HEK293 (cell line): ENCODE measurements around the gene GPR107.

Experiments
- CTCF ChIA-PET: fragments of 350-600 bp; formaldehyde crosslinking; extraction: SDS; loops from one replicate; lab custom pipeline; 2021; ENCODE audit warnings: antibody characterized with exemption; lab: Yijun Ruan, JAX
- POLR2A ChIA-PET: fragments of 300-600 bp; formaldehyde crosslinking; extraction: SDS; loops from one replicate; lab custom pipeline; 2020; ENCODE audit warnings: antibody characterized with exemption, inconsistent platforms; lab: Yijun Ruan, JAX
- H3K27ac ChIP-seq: fragments of 200-500 bp; sonication (Bioruptor generic); 2 replicates; pipeline ENCODE4 v1.5.1; 2014; ENCODE audit warnings: low read depth, low read length, control low read depth, inconsistent platforms; ENCODE audit errors: extremely low read depth
- H3K36me3 ChIP-seq, 2 experiments: fragments of 200-500 bp in 1 of 2; sonication (Bioruptor generic) in 1 of 2; 1 replicate in 1 of 2; 2 replicates in 1 of 2; pipeline ENCODE4 v1.5.1; 2014 to 2017; ENCODE audit warnings: inconsistent platforms in 2 of 2, low read length in 2 of 2; ENCODE audit not compliant: control insufficient read depth in 2 of 2, insufficient read depth in 1 of 2
- H3K4me1 ChIP-seq: fragments of 200-500 bp; sonication (Bioruptor generic); 2 replicates; pipeline ENCODE4 v1.5.1; 2014; ENCODE audit warnings: mild to moderate bottlenecking, low read length, inconsistent platforms; ENCODE audit not compliant: control insufficient read depth, insufficient read depth
- H3K4me3 ChIP-seq: 2 replicates; pipeline ENCODE4 v1.5.1; 2011; ENCODE audit warnings: low read depth, mild to moderate bottlenecking, control low read depth, low read length, moderate library complexity
- H3K9me3 ChIP-seq: fragments of 200-500 bp; sonication (Bioruptor generic); 2 replicates; pipeline ENCODE4 v1.5.1; 2014; ENCODE audit warnings: low read depth, low read length, inconsistent platforms; ENCODE audit not compliant: control insufficient read depth, insufficient read depth
- CTCF ChIP-seq: fragments of 450-650 bp; formaldehyde crosslinking; IDR thresholded peaks from 2 replicates; pipeline ENCODE4 v1.5.1; 2016; ENCODE audit warnings: missing biosample characterization, missing genetic modification characterization
- EGR2 ChIP-seq: fragments of 450-650 bp; formaldehyde crosslinking; IDR thresholded peaks from 2 replicates; pipeline ENCODE4 v1.5.1; 2016; ENCODE audit warnings: low read depth, missing biosample characterization, missing genetic modification characterization
- GFI1B ChIP-seq: fragments of 450-650 bp; formaldehyde crosslinking; IDR thresholded peaks from 2 replicates; pipeline ENCODE4 v1.5.1; 2016; ENCODE audit warnings: missing biosample characterization, missing genetic modification characterization
- HOXA7 ChIP-seq: sonication (generic); formaldehyde crosslinking; IDR thresholded peaks from 2 replicates; pipeline ENCODE4 v1.8.1; 2022; ENCODE audit warnings: missing genetic modification reagents, borderline replicate concordance
- HOXC10 ChIP-seq: sonication (generic); formaldehyde crosslinking; IDR thresholded peaks from 2 replicates; pipeline ENCODE4 v1.8.1; 2023; ENCODE audit warnings: mild to moderate bottlenecking, missing genetic modification reagents
- KLF17 ChIP-seq: fragments of 450-650 bp; formaldehyde crosslinking; IDR thresholded peaks from 2 replicates; pipeline ENCODE4 v1.5.1; 2016; ENCODE audit warnings: missing biosample characterization, missing genetic modification characterization
- OSR2 ChIP-seq: fragments of 450-650 bp; formaldehyde crosslinking; IDR thresholded peaks from 2 replicates; pipeline ENCODE4 v1.5.1; 2016; ENCODE audit warnings: missing biosample characterization, missing genetic modification characterization
- PBX3 ChIP-seq: sonication (generic); formaldehyde crosslinking; IDR thresholded peaks from 2 replicates; pipeline ENCODE4 v1.8.1; 2022; ENCODE audit warnings: mild to moderate bottlenecking, moderate library complexity, missing genetic modification reagents
- SALL2 ChIP-seq: fragments of 450-650 bp; formaldehyde crosslinking; IDR thresholded peaks from 2 replicates; pipeline ENCODE4 v1.5.0; 2017; ENCODE audit warnings: missing biosample characterization, mild to moderate bottlenecking, missing genetic modification characterization, borderline replicate concordance
- SCRT1 ChIP-seq: fragments of 450-650 bp; formaldehyde crosslinking; IDR thresholded peaks from 2 replicates; pipeline ENCODE4 v1.5.1; 2016; ENCODE audit warnings: missing biosample characterization, missing genetic modification characterization, borderline replicate concordance
- SP2 ChIP-seq: fragments of 450-650 bp; formaldehyde crosslinking; IDR thresholded peaks from 2 replicates; pipeline ENCODE4 v1.5.1; 2016; ENCODE audit warnings: missing biosample characterization, missing genetic modification characterization
- ZFP37 ChIP-seq: fragments of 450-650 bp; formaldehyde crosslinking; IDR thresholded peaks from 2 replicates; pipeline ENCODE4 v1.5.1; 2016; ENCODE audit warnings: missing biosample characterization, missing genetic modification characterization
- ZFP69B ChIP-seq: fragments of 450-650 bp; formaldehyde crosslinking; IDR thresholded peaks from 2 replicates; pipeline ENCODE4 v1.5.1; 2016; ENCODE audit warnings: missing biosample characterization, missing genetic modification characterization
- ZNF114 ChIP-seq: fragments of 450-650 bp; formaldehyde crosslinking; IDR thresholded peaks from 2 replicates; pipeline ENCODE4 v1.5.0; 2017; ENCODE audit warnings: missing biosample characterization, missing genetic modification characterization
- ZNF354C ChIP-seq: fragments of 450-650 bp; formaldehyde crosslinking; IDR thresholded peaks from 2 replicates; pipeline ENCODE4 v1.5.1; 2016; ENCODE audit warnings: missing biosample characterization, missing genetic modification characterization, low read depth, borderline replicate concordance
- ZNF362 ChIP-seq: fragments of 450-650 bp; formaldehyde crosslinking; IDR thresholded peaks from 2 replicates; pipeline ENCODE4 v1.5.1; 2016; ENCODE audit warnings: missing biosample characterization, missing genetic modification characterization
- ZNF48 ChIP-seq: fragments of 450-650 bp; formaldehyde crosslinking; IDR thresholded peaks from 2 replicates; pipeline ENCODE4 v1.5.1; 2016; ENCODE audit warnings: missing biosample characterization, missing genetic modification characterization
- ZNF555 ChIP-seq: fragments of 450-650 bp; formaldehyde crosslinking; conservative IDR thresholded peaks from 2 replicates; pipeline ENCODE4 v1.5.1; 2017; ENCODE audit warnings: missing biosample characterization, mild to moderate bottlenecking, missing genetic modification characterization, inconsistent platforms
- ZNF670 ChIP-seq: fragments of 450-650 bp; formaldehyde crosslinking; IDR thresholded peaks from 2 replicates; pipeline ENCODE4 v1.5.1; 2016; ENCODE audit warnings: missing biosample characterization, missing genetic modification characterization, low read depth
- ZNF677 ChIP-seq: fragments of 450-650 bp; IDR thresholded peaks from 2 replicates; pipeline ENCODE4 v1.5.0; 2018; ENCODE audit warnings: missing biosample characterization, mild to moderate bottlenecking, missing genetic modification characterization, moderate library complexity
- ZNF692 ChIP-seq: fragments of 450-650 bp; formaldehyde crosslinking; IDR thresholded peaks from 2 replicates; pipeline ENCODE4 v1.5.1; 2016; ENCODE audit warnings: missing biosample characterization, missing genetic modification characterization
- ZNF768 ChIP-seq: fragments of 450-650 bp; formaldehyde crosslinking; IDR thresholded peaks from 2 replicates; pipeline ENCODE4 v1.5.1; 2018; ENCODE audit warnings: missing biosample characterization, mild to moderate bottlenecking, missing genetic modification characterization
- ZNF837 ChIP-seq: fragments of 450-650 bp; formaldehyde crosslinking; IDR thresholded peaks from 2 replicates; pipeline ENCODE4 v1.5.1; 2016; ENCODE audit warnings: missing biosample characterization, missing genetic modification characterization
- ZSCAN18 ChIP-seq: fragments of 450-650 bp; formaldehyde crosslinking; IDR thresholded peaks from 2 replicates; pipeline ENCODE4 v1.5.1; 2016; ENCODE audit warnings: missing biosample characterization, missing genetic modification characterization
- TF ChIP-seq, protein P1 (sequence below): fragments of 450-650 bp; formaldehyde crosslinking; IDR thresholded peaks from 2 replicates; pipeline ENCODE4 v1.5.1; 2016; ENCODE audit warnings: missing biosample characterization, missing genetic modification characterization, borderline replicate concordance

Gene GPR107

DNA sequence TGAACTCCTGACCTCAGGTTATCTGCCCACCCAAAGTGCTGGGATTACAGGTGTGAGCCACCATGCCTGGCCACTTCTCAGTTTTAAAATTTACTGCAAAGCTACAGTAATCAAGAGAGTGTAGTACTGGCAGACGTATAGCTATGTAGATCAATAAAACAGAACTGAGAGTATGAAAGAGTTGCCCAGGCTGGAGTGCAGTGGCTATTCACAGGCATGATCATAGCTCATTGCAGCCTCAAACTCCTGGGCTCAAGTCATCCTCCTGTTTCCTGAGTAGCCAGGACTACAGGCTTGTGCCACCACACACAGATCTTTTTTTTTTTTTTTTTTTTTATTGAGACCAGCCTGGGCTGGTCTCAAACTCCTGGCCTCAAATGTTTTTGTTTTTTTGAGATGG is 92.0 kb downstream of the GPR107 start:
- ChIA-PET POLR2A (interaction anchor here (0.7 to 1.2 kb wide), 2 partner anchors 21 to 27 kb away, joined by 3 to 8 read pairs; no protein-coding TSS in a partner anchor), CTCF (interaction anchor here (0.9 to 3.3 kb wide), 7 partner anchors 10 to 97 kb away, joined by 3 to 16 read pairs (median 3); no protein-coding TSS in a partner anchor)
- H3K27ac ChIP-seq, result no peak overlapping the region
- H3K4me3 ChIP-seq, result no peak overlapping the region
- TF ChIP-seq SALL2 (tag by site-specific recombination), result no peak
- TF ChIP-seq ZNF555 (tag by site-specific recombination), result no peak
- no peak for TF ChIP-seq ZNF48 (tag by site-specific recombination)
- no peak for TF ChIP-seq ZNF677 (tag by site-specific recombination)
- no peak for TF ChIP-seq ZNF670
- TF ChIP-seq ZNF114, result no peak
- H3K9me3 ChIP-seq, result no peaks in the 10 kb centered on the region
- H3K36me3 ChIP-seq, result no peaks in the 10 kb centered on the region
- no peaks in the 10 kb centered on the region for H3K4me1 ChIP-seq

- Histone ChIP-seq H3K27ac (no peak overlapping the region), H3K4me3 (no peak overlapping the region)
- CTCF ChIA-PET, result no interaction called here
- TF ChIP-seq, protein P1, sequence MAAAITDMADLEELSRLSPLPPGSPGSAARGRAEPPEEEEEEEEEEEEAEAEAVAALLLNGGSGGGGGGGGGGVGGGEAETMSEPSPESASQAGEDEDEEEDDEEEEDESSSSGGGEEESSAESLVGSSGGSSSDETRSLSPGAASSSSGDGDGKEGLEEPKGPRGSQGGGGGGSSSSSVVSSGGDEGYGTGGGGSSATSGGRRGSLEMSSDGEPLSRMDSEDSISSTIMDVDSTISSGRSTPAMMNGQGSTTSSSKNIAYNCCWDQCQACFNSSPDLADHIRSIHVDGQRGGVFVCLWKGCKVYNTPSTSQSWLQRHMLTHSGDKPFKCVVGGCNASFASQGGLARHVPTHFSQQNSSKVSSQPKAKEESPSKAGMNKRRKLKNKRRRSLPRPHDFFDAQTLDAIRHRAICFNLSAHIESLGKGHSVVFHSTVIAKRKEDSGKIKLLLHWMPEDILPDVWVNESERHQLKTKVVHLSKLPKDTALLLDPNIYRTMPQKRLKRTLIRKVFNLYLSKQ, result no peak
- TF ChIP-seq GFI1B (tag by site-specific recombination) (no peak), HOXA7 (CRISPR knock-in tag) (no peak), OSR2 (no peak), CTCF (tag by site-specific recombination) (no peak), ZNF362 (tag by site-specific recombination) (no peak), PBX3 (CRISPR knock-in tag) (no peak), ZNF837 (tag by site-specific recombination) (no peak), KLF17 (tag by site-specific recombination) (no peak), ZSCAN18 (tag by site-specific recombination) (no peak), ZNF692 (tag by site-specific recombination) (no peak), SCRT1 (tag by site-specific recombination) (no peak), ZNF768 (tag by site-specific recombination) (no peak), HOXC10 (CRISPR knock-in tag) (no peak), SP2 (tag by site-specific recombination) (no peak), ZFP37 (no peak), ZFP69B (tag by site-specific recombination) (no peak), EGR2 (tag by site-specific recombination) (no peak), ZNF354C (no peak)
- TF ChIP-seq, all 188 proteins: peak for 0
- Histone ChIP-seq H3K36me3 (no peaks in the 10 kb centered on the region), H3K9me3 (no peaks in the 10 kb centered on the region), H3K4me1 (no peaks in the 10 kb centered on the region)
- POLR2A ChIA-PET, result no interaction called here
Observed at GRCh38 chr9:130147198-130147597, 93.5 kb downstream of the GPR107 start.
